CD4-positive, alpha-beta T cell treated with Interleukin-6 for 4 hours (primary cell): ENCODE results near the gene PRKCB.

ENCODE experiments used
- DNase-seq: peaks from one replicate; pipeline ENCODE4 v3.0.0-alpha.2; 2020; ENCODE audit warnings: mixed read lengths

Gene PRKCB

DNA sequence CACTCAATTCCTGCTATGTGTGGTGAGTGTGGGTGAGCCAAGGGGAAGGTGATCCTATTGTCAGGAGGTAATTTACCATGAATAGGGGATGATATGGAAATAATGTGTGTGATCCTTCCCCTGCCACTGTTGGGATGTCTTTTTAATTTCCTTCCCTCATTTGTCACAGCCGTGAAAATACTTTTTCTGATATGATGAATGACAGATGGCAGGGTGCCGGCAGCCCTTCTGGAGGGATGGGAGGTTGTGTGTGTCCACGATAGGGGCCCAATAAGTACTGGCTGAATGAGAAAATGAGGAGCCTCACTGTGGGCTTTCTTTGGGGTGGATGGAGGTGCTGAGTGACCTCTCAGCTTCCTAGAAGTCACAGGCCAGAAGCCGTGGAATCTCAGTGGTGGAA lies 109.5 kb downstream of the PRKCB start:
- no peak for DNase-seq

DNA sequence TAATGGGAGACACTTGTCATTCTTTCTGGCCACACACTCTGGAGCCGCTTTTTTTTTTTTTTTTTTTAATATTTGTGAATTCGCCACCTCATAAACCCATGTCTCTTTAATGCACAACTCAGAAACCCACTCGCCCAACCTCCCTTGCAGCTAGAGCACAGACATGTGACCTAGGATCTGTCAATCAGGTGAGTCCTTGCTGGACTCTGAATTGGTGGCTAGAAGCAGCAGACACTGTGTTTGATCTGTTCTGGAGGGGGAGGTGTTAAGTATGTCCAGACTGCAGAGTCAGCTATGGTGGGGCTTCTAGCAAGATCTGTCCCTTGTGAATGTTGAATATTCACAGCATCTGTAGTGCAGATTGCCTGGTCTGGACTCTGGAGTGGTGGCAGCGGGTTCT lies 112.1 kb downstream of the PRKCB start:
- no peak for DNase-seq

DNA sequence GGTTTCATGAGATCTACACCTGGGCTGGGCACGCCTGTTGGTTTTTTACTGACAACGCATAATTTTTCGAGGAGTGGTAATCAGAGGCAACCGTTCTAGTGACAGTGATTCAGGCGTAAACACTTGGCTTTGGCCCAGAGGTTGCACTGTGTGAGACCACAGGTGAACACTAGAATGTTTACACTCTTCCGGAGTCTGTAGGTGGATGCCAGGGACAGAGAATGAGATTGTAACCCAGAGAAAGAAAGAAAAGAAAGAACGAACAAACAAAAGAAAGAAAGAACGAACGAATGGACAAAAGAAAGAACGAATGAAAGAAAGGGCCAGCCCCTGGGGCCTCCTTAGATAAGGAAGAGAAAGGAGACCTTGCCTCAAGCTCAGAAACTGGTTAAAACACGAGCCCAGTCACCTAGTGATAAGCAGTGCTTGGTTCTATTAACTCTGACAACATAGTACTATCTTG lies 113.2 kb downstream of the PRKCB start:
- DNase-seq: peak; percentile 83

DNA sequence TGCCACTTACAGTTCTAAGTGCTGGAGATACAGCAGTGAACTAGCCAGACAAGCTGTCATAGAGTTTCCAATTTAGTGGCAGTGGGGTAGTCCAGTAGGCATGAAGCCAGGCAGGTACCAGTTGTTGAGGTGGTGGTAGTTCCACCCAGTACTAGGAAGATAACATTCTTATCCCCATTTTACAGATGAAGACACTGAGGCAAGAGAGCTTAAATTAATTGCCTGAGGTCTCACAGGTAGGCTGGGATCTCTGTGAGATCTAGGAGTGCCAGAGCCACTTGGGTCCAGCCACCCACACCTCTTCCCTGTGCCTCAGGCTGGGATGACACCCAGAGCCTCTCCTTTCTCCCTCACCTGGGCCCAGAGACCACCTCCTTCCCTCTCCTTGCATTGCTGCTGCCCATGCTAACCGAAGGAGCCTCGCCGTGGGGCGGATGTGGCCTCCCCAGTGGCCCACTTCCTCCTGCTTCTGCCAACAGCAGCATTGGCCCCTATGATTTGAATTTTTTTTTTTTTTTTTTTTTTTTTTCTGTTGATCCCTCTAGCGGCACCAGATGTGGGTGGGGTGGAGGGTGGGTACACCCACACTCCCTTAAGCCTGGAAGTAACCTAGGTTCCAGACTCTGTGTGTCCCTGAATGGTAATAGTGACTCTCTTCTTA lies 114.0 kb downstream of the PRKCB start:
- DNase-seq: peak; percentile 81

GRCh38 chr16:23950291-23950894 lies 114.6 kb downstream of the PRKCB start:
- no peak for DNase-seq

DNA sequence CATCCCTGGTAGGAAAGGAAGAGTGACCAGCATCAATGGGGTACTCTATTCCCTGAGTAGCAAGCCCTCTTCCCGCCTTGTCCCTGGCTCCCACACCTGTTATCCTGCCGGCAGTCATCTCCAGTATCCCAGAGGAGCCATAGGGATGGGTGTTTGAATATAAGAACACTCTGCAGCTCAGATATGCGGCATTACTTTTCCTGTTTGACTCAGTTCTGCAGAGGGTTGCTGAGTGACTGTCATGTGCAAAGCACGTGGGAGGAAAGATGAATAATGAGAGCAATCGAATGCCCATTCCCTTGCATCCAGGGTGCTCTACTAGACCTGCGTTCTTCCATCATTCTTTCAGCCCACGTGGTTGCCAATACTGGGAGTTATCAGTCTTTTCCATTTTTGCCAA lies 115.1 kb downstream of the PRKCB start:
- peak; percentile 17 for DNase-seq

DNA sequence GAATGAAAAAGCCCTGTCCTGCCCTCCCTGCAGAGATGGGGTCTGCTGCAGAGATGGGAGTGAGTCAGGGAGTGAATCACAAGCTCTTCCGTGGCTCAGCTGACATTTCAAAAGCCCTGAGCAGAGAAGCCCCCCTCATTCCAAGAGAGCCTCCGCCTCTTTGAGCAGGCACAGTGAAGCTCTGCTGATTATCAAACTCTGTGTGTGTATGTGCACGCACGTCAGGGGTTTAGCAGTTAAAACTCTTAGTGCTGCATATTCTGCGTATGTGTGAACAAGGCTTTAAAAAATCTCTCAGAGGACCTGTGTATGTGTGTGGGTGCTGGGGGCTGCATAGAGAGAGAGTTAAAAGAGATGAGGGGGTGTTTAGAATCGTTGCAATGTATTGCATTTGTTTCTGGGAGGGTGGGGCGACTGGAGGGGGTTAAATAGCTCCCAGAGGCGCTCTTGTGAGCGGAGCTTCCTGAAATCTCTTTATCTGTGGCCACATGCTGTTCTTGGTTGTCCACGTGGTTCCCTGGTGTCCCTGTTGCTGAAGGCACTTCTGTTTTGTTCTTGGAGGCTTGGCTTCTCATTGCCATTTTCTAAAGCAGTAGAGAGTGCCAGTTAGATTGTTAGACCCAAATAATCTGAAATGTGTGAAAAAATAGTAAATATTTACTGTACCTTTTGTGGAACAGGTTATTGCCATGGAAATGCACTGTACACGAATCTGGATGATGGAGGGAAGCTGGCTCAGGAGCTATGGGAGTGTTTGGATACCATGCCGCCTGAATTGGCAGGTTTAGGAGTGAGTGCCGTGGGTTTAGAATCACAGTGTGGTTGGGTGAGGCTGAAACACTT lies 116.6 kb downstream of the PRKCB start:
- DNase-seq: peak; percentile 70

DNA sequence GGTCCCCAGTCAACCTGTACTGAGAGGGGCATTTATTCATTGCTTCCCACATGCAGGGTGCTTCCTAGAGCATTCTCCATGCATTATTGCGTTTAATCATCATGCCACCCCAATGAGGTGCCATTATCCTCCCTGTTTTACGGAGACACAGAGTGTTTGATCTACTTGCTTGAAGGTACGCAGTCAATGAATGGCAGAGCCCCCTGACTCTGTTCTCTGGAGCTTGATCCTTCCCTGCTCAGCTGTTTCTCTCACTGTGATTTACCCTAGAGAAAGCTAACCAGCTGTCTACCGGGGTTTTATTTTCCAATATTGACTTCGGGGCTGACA lies 117.2 kb downstream of the PRKCB start:
- DNase-seq: no peak

GRCh38 chr16:23953476-23953875 lies 117.7 kb downstream of the PRKCB start:
- no peak for DNase-seq

DNA sequence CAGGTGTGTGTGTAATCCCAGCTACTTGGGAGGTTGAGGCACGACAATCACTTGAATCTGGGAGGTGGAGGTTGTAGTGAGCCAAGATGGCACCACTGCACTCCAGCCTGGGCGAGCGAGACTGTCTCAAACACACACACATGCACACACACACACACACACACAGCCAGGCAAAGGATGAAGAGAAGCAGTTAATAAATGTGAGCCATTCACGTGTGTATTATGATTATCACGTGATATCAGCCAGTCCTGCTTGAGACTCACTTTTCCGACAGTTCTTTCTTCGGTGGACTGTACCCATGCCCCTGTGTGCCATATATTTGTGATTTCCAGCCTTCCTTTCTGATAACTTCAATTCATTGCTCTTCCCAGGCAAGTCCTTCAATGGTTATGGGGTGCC lies 119.3 kb downstream of the PRKCB start:
- no peak for DNase-seq

DNA sequence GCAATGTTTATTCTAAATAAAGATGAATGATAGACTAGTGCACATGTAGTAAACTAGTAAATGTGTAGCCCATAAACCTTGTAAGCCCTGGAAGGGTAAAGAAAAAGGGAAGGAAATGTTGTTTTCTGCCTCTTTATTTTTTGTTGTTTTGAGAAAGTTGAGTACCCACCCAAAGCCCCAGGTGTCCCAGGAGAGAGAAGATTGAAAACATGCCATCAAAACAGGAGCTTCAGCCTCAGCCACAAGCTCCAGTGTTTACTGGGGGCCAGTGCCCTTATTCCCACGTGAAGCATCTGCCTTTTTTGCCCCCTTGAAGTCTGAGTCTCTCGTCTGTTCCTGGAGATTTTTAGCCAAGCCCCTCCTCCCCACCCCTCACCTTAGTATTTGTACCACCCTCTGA lies 121.5 kb downstream of the PRKCB start:
- DNase-seq: no peak

DNA sequence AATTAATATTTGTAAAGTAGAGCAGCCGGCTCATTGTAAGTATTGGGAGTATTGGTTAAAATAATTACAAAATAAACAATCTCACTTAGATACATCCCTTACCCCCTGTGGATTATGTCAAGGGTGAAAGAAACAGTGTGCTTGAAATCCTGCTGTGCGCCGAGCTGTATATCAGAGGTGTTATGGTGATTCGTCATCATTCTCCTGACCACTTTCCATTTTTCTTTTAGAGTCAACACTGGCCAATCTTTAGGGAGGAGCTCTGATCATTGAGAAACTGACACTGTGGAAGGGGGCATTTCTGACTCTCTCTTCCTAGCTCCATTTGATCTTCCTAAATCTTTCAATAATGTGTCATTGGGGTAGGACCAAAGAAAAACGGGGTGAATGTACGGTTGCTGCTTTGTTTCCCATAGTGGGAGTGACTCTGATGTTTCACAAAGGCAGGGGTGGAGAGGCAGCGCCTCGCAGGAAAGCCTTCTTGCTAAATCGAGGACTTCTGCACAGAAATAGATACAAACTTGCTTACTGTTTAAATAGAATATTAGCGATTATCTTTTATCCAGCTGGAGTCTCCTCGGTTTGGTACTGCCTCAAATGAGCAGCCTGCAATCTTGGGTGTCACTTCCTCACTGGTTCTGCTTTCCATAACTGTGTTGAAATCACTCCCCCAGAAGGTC lies 123.4 kb downstream of the PRKCB start:
- no peak for DNase-seq

DNA sequence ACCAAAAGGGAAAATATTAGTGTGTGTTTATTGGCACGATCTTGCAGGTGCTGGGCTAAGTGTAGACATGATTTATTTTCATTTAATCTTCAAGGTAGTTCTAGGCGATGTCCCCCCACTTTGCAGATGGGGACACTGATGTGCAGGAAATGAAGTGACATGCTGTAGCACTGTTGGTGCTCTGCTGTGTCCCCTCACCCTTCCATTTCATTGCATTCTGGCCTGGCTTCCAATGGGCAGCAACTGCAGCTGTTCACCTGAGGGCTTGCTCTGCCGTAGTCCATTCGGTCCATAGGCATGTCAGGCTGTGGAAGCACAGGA lies 123.9 kb downstream of the PRKCB start:
- DNase-seq: no peak

GRCh38 chr16:23960081-23960885 lies 124.5 kb downstream of the PRKCB start:
- no peak for DNase-seq

- no peak for DNase-seq
Observed at GRCh38 chr16:23962001-23962400, 126.2 kb downstream of the PRKCB start.

GRCh38 chr16:23964136-23964535 lies 128.4 kb downstream of the PRKCB start:
- no peak for DNase-seq

DNA sequence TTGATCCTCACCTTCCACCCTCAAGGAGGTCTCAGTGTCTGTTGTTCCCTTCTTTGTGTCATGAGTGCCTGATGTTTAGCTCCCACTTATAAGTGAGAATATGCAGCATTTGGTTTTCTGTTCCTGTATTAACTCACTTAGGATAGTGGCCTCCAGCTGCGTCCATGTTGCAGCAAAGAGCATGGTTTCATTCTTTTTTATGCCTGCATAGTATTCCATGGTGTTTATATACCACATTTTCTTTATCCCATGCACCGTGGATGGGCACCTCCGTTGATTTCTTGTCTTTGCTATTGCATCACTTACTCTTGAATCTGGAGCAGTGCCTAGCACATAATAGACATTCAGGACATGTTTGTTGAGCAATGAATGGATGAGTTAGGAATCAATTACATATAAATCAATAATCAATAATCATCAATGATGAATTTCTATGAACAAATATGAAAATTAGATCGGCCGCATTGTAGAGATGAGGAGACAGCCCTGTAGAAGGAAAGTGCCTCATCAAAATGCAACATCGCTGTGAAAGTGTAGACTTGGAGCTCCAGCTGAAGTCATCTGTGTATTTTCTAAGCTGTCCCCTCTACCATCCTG lies 129.5 kb downstream of the PRKCB start:
- DNase-seq: no peak

GRCh38 chr16:23966597-23967394 lies 131.0 kb downstream of the PRKCB start:
- DNase-seq: peak; percentile 20

- DNase-seq: no peak
Observed at GRCh38 chr16:23967775-23968174, 132.0 kb downstream of the PRKCB start.

- no peak for DNase-seq
Observed at GRCh38 chr16:23968176-23968575, 132.4 kb downstream of the PRKCB start.
